HepG2 (cell line): ENCODE measurements around the gene ITPR1. TPM values are rescaled to one million over a fixed set of nuclear protein-coding genes. Genes with fewer than 3 reads are reported as not detected.

Source experiments
- ATAC-seq: fragments of 200-7000 bp; cut with Tn5 transposase; 3 replicates; pipeline ENCODE4 v1.9.1; 2020; ENCODE audit warnings: mild to moderate bottlenecking, moderate library complexity
- BruUV-seq: library from RNA; stranded (reverse); fragments of 400-500 nt; replicated peaks from 2 replicates; lab custom pipeline; 2021; lab: Mats Ljungman, UMichigan
- CTCF ChIA-PET: fragments of 300-600 bp; formaldehyde crosslinking; extraction: SDS; loops from one replicate; lab custom pipeline; 2021; ENCODE audit warnings: low total read pairs, inconsistent platforms, low intra/inter-chr PET ratio; lab: Yijun Ruan, JAX
- POLR2A ChIA-PET: fragments of 350-600 bp; sonication (Branson Sonifier 250); formaldehyde crosslinking; loops from one replicate; lab custom pipeline; 2020; ENCODE audit warnings: antibody characterized with exemption, inconsistent platforms; lab: Yijun Ruan, JAX
- DNase-seq: peaks from one replicate; pipeline ENCODE4 v3.0.0-alpha.2; 2015; ENCODE audit warnings: low spot score
- FAIRE-seq: peaks from 3 replicates; lab custom pipeline; 2011; peaks lifted over from hg19 to GRCh38; lab: Jason Lieb, UNC
- H2AFZ ChIP-seq: one replicate; pipeline ENCODE4 v1.6.1; 2011; ENCODE audit warnings: low read length, inconsistent platforms
- H3K27ac ChIP-seq: fragments of 300-600 bp; 3 replicates; pipeline ENCODE4 v1.8.0; 2011; ENCODE audit warnings: mixed run types, mild to moderate bottlenecking, mixed read lengths, low read length, inconsistent platforms; ENCODE audit not compliant: insufficient read depth; ENCODE audit errors: extremely low read length
- H3K27me3 ChIP-seq, 2 experiments: fragments of 200-600 bp in 1 of 2; 2 replicates in 1 of 2; 3 replicates in 1 of 2; pipeline versions ENCODE4 v1.6.0 to v1.8.0; 2011; ENCODE audit warnings: low read length in 2 of 2, mild to moderate bottlenecking in 2 of 2, moderate library complexity in 2 of 2, inconsistent platforms in 1 of 2; ENCODE audit not compliant: insufficient read depth in 2 of 2, control insufficient read depth in 1 of 2
- H3K36me3 ChIP-seq, 2 experiments: fragments of 200-600 bp in 1 of 2; replicated peaks in 1 of 2; 2 replicates in 1 of 2; 3 replicates in 1 of 2; pipeline versions ENCODE4 v1.5.1 to v1.8.0; 2011; ENCODE audit warnings: low read length in 2 of 2, inconsistent platforms in 1 of 2; ENCODE audit not compliant: insufficient read depth in 2 of 2, control insufficient read depth in 1 of 2
- H3K4me1 ChIP-seq: 2 replicates; pipeline ENCODE4 v1.5.1; 2012; ENCODE audit warnings: low read length, inconsistent platforms; ENCODE audit not compliant: insufficient read depth
- H3K4me2 ChIP-seq: 2 replicates; pipeline ENCODE4 v1.6.0; 2011; ENCODE audit warnings: low read depth, low read length, inconsistent platforms
- H3K4me3 ChIP-seq, 3 experiments: fragments of 200-600 bp in 1 of 3; sonication (generic), shearing (Covaris generic) in 1 of 3; replicated peaks in 1 of 3; 2 replicates each; pipeline ENCODE4 v1.5.1; 2011 to 2016; ENCODE audit warnings: low read length in 3 of 3, inconsistent platforms in 2 of 3, low read depth in 2 of 3, mild to moderate bottlenecking in 2 of 3, control low read depth in 1 of 3, mixed read lengths in 1 of 3; ENCODE audit not compliant: insufficient read depth in 1 of 3
- H3K79me2 ChIP-seq: one replicate; pipeline ENCODE4 v1.6.1; 2011; ENCODE audit warnings: low read length, inconsistent platforms; ENCODE audit not compliant: insufficient read depth
- H3K9ac ChIP-seq: 2 replicates; pipeline ENCODE4 v1.6.0; 2011; ENCODE audit warnings: mild to moderate bottlenecking, low read depth, low read length, inconsistent platforms; ENCODE audit not compliant: insufficient read depth
- H3K9me3 ChIP-seq: 2 replicates; pipeline ENCODE4 v1.5.1; 2012; ENCODE audit warnings: mild to moderate bottlenecking, low read length
- H4K20me1 ChIP-seq: 2 replicates; pipeline ENCODE4 v1.6.0; 2011; ENCODE audit warnings: inconsistent platforms, mild to moderate bottlenecking, low read length, moderate library complexity; ENCODE audit not compliant: insufficient read depth
- DMTF1 ChIP-seq: sonication (generic); formaldehyde crosslinking; IDR thresholded peaks from 2 replicates; pipeline ENCODE4 v1.4.0; 2020; ENCODE audit warnings: mild to moderate bottlenecking, missing genetic modification reagents
- ESRRA ChIP-seq: sonication (generic); formaldehyde crosslinking; IDR thresholded peaks from 2 replicates; pipeline ENCODE4 v1.5.1; 2020; ENCODE audit warnings: mild to moderate bottlenecking, low read depth, missing genetic modification reagents
- HNRNPLL ChIP-seq: fragments of 200-400 bp; formaldehyde crosslinking; IDR thresholded peaks from 2 replicates; pipeline ENCODE4 v1.6.1; 2017; ENCODE audit warnings: mild to moderate bottlenecking, low read depth, low read length; ENCODE audit not compliant: poor library complexity, severe bottlenecking
- IKZF1 ChIP-seq: fragments of 450-650 bp; IDR thresholded peaks from 2 replicates; pipeline ENCODE4 v1.7.1; 2016
- RXRA ChIP-seq: sonication (generic); formaldehyde crosslinking; IDR thresholded peaks from 2 replicates; pipeline ENCODE4 v1.5.1; 2020; ENCODE audit warnings: missing genetic modification reagents
- WGBS: methylation state at CpG from one replicate; pipeline ENCODE4 v1.1.6; 2017; ENCODE audit warnings: low lambda C conversion rate; 5-methylcytosine and 5-hydroxymethylcytosine counted together
- in situ Hi-C: cut with HindIII; loops from 2 replicates; pipeline ENCODE4 v1.10.0; 2017; ENCODE audit warnings: low pct_unique_long_range_greater_than_20kb; ENCODE audit not compliant: extremely low pct_ligation_motif_present
- intact Hi-C: fragments of 100-400 bp; cut with micrococcal nuclease; formaldehyde crosslinking; loops from one replicate; pipeline ENCODE4 v1.10.0; 2022; ENCODE audit not compliant: unreplicated experiment
- polyA plus RNA-seq, 8 experiments: library from polyadenylated mRNA; depleted of rRNA in 3 of 8; stranded (reverse) in 7 of 8; unstranded in 1 of 8; fragments of >200 nt; fragmentation: Illumina TruSeq in 4 of 8; extraction: Trizol in 4 of 8; gene quantifications; 2 replicates each; pipeline versions ENCODE4 v1.2.1 to v1.2.3, GENCODE V29; 2011 to 2016; ENCODE audit warnings: low read depth in 4 of 8, missing spikeins in 1 of 8, mixed read lengths in 1 of 8; ENCODE audit not compliant: insufficient read depth in 1 of 8
- total RNA-seq, 5 experiments: library from RNA; depleted of rRNA; stranded (reverse); fragments of >200 nt; fragmentation: Illumina TruSeq; extraction: Trizol; gene quantifications; 2 replicates each; pipeline ENCODE4 v1.2.3, GENCODE V29; 2016; ENCODE audit warnings: low read depth in 1 of 5

The ITPR1 gene
- total and polyA plus RNA-seq, 2 of the 13 experiments (the other 11 are each of a cell fraction or from before 2014, with no cell fraction given): 10.0 to 11.4 TPM

DNA sequence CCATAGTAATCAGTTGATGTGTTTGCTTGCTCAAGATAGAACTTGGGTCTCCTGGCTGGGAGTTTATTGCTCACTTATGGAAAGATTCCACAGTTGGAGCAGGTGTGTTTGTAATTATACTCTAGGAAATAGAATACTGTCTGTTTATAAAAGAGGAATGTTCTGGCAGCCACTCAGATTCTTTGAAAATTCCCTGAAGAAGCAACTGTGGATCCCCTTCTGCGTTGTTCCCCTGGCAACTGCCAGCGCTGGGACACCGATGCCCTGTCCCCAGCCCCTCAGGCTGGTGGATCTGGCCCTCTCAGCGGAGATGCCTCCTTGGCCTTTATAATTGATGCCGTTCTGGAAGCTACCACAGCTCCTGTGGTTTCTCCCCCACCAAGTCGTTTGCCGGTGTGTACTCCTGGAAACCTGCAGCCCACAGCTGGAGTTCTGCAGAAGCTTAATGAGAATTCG is 225.9 kb downstream of the ITPR1 start:
- Histone ChIP-seq H3K36me3 (peaks cover 2 to 4% of the 10 kb centered on the region in 2 experiments; a peak in 2 of 5 replicates), H4K20me1 (no peaks in the 10 kb centered on the region), H2AFZ (no peak overlapping the region), H3K4me2 (no peak overlapping the region), H3K27me3 (no peaks in the 10 kb centered on the region), H3K9ac (no peak overlapping the region), H3K27ac (no peak overlapping the region), H3K4me1 (peaks cover 28% of the 10 kb centered on the region), H3K4me3 (no peak overlapping the region), H3K79me2 (no peaks in the 10 kb centered on the region), H3K9me3 (no peaks in the 10 kb centered on the region)
- CTCF ChIA-PET: no interaction called here
- DNase-seq (no peak), ATAC-seq (no peak), FAIRE-seq (no peak)
- POLR2A ChIA-PET: no interaction called here
- WGBS: 88% methylated on average over 8 of the region's 8 CpGs
- in situ Hi-C loops (no loop called here), intact Hi-C loops (no loop called here)
- TF ChIP-seq HNRNPLL: no peak
- no peak for TF ChIP-seq IKZF1
- no peak for TF ChIP-seq ESRRA (CRISPR knock-in tag)
- TF ChIP-seq DMTF1: no peak
- TF ChIP-seq RXRA (CRISPR knock-in tag): no peak
- BruUV-seq: no TSS peak
